HepG2 (cell line): ENCODE results near the gene THRSP. TPM values are rescaled to one million over a fixed set of nuclear protein-coding genes. Genes with fewer than 3 reads are reported as not detected.

Source experiments
- FOXP4 ChIP-seq: sonication (generic); formaldehyde crosslinking; IDR thresholded peaks from 2 replicates; pipeline ENCODE4 v1.4.0; 2020; ENCODE audit warnings: missing genetic modification reagents
- IRF9 ChIP-seq: sonication (generic); formaldehyde crosslinking; IDR thresholded peaks from 2 replicates; pipeline ENCODE4 v1.8.0; 2022; ENCODE audit warnings: missing genetic modification reagents, mild to moderate bottlenecking, borderline replicate concordance
- KIAA2018 ChIP-seq: sonication (generic); formaldehyde crosslinking; IDR thresholded peaks from 2 replicates; pipeline ENCODE4 v1.5.0; 2020; ENCODE audit warnings: mild to moderate bottlenecking, missing genetic modification reagents, borderline replicate concordance
- PRDM4 ChIP-seq: sonication (generic); formaldehyde crosslinking; IDR thresholded peaks from 2 replicates; pipeline ENCODE4 v1.9.0; 2021; ENCODE audit warnings: missing genetic modification reagents, borderline replicate concordance
- SAP130 ChIP-seq: IDR thresholded peaks from 2 replicates; pipeline ENCODE4 v1.6.1; 2016; ENCODE audit warnings: low read depth
- SMAD9 ChIP-seq: sonication (generic); formaldehyde crosslinking; IDR thresholded peaks from 2 replicates; pipeline ENCODE4 v1.5.1; 2020; ENCODE audit warnings: mild to moderate bottlenecking, missing genetic modification reagents
- ZFP82 ChIP-seq: sonication (generic); formaldehyde crosslinking; IDR thresholded peaks from 2 replicates; pipeline ENCODE4 v1.5.1; 2020; ENCODE audit warnings: mild to moderate bottlenecking, missing genetic modification reagents, borderline replicate concordance
- ZNF280D ChIP-seq: sonication (generic); formaldehyde crosslinking; IDR thresholded peaks from 2 replicates; pipeline ENCODE4 v1.5.1; 2020; ENCODE audit warnings: mild to moderate bottlenecking, missing genetic modification reagents
- ZNF619 ChIP-seq: sonication (generic); formaldehyde crosslinking; IDR thresholded peaks from 2 replicates; pipeline ENCODE4 v1.4.0; 2020; ENCODE audit warnings: mild to moderate bottlenecking, missing genetic modification reagents
- ZNF788 ChIP-seq: sonication (generic); formaldehyde crosslinking; IDR thresholded peaks from 2 replicates; pipeline ENCODE4 v1.5.0; 2020; ENCODE audit warnings: mild to moderate bottlenecking, missing genetic modification reagents, borderline replicate concordance
- polyA plus RNA-seq, 8 experiments: library from polyadenylated mRNA; depleted of rRNA in 3 of 8; stranded (reverse) in 7 of 8; unstranded in 1 of 8; fragments of >200 nt; fragmentation: Illumina TruSeq in 4 of 8; extraction: Trizol in 4 of 8; gene quantifications; 2 replicates each; pipeline versions ENCODE4 v1.2.1 to v1.2.3, GENCODE V29; 2011 to 2016; ENCODE audit warnings: low read depth in 4 of 8, missing spikeins in 1 of 8, mixed read lengths in 1 of 8; ENCODE audit not compliant: insufficient read depth in 1 of 8
- total RNA-seq, 5 experiments: library from RNA; depleted of rRNA; stranded (reverse); fragments of >200 nt; fragmentation: Illumina TruSeq; extraction: Trizol; gene quantifications; 2 replicates each; pipeline ENCODE4 v1.2.3, GENCODE V29; 2016; ENCODE audit warnings: low read depth in 1 of 5

The THRSP gene
- total and polyA plus RNA-seq, 2 of the 13 experiments (the other 11 are each of a cell fraction or from before 2014, with no cell fraction given) = 0.13 to 0.58 TPM

- TF ChIP-seq PRDM4 (CRISPR knock-in tag) (no peak), ZNF788 (CRISPR knock-in tag) (peak; percentile 6; the same call in 1 of the 2 replicates), SMAD9 (CRISPR knock-in tag) (peak; percentile 73; the same call in 1 of the 2 replicates), ZNF619 (CRISPR knock-in tag) (0 out of 2 replicates have a peak, but pooled peaks have one; percentile 78), SAP130 (CRISPR knock-in tag) (peak; percentile 78), KIAA2018 (CRISPR knock-in tag) (peak; percentile 52; the same call in 1 of the 2 replicates), ZFP82 (no peak), FOXP4 (CRISPR knock-in tag) (peak; percentile 37; the same call in 1 of the 2 replicates), IRF9 (CRISPR knock-in tag) (peak; percentile 85; the same call in 1 of the 2 replicates), ZNF280D (0 out of 2 replicates have a peak, but pooled peaks have one; percentile 41)
Measured at GRCh38 chr11:78045851-78046485, 17.7 kb upstream of the THRSP start (continued).
